Mucosa of descending colon (tissue), 3 donors: Measurements from ENCODE around the gene HARBI1. TPM values are rescaled to one million over a fixed set of nuclear protein-coding genes. Genes with fewer than 3 reads are reported as not detected.
A peak's percentile ranks its signal among the peaks of the same experiment; 100 is the strongest.
"Not testable (repeated sequence)": the region's sequence is repeated elsewhere in the genome, so short reads cannot be mapped to it uniquely, and the experiment has no call there.

ENCODE experiments used
- ATAC-seq: fragments of 200-7000 bp; cut with Tn5 transposase; one replicate; pipeline ENCODE4 v1.9.1; 2020; ENCODE audit warnings: mild to moderate bottlenecking, moderate library complexity
- DNase-seq, 3 donors: peaks; one replicate each; pipeline ENCODE4 v3.0.0-alpha.2; 2020
- H3K36me3 ChIP-seq: fragments of 200-600 bp; one replicate; pipeline ENCODE4 v1.8.0; 2021; ENCODE audit warnings: low read depth, mild to moderate bottlenecking
- H3K4me1 ChIP-seq: fragments of 200-600 bp; one replicate; pipeline ENCODE4 v1.8.0; 2021; ENCODE audit warnings: low read depth, mild to moderate bottlenecking
- H3K4me3 ChIP-seq: fragments of 200-600 bp; one replicate; pipeline ENCODE4 v1.8.0; 2021; ENCODE audit warnings: mild to moderate bottlenecking
- H3K9me3 ChIP-seq: fragments of 200-600 bp; one replicate; pipeline ENCODE4 v1.8.0; 2021; ENCODE audit warnings: mild to moderate bottlenecking
- intact Hi-C, 2 donors: fragments of 100-400 bp; cut with DNase I in 1 of 2; cut with micrococcal nuclease in 1 of 2; formaldehyde crosslinking; loops; one replicate each; pipeline versions ENCODE4 v1.11.0 to v1.11.1; 2022; cut with DNase I, micrococcal nuclease
- total RNA-seq, 3 donors: library from RNA; stranded (reverse); fragmentation: NEBNext Ultra II Directional in 2 of 3; extraction: Animal tissue kit (Norgen Biotek cat#: 25700) in 2 of 3; gene quantifications; one replicate each; pipeline versions ENCODE4 v1.2.1 to v1.2.4, GENCODE V29; 2021 to 2023
- TF ChIP-seq, protein P1 (sequence below): fragments of 200-600 bp; IDR thresholded peaks from one replicate; pipeline ENCODE4 v1.8.0; 2022; ENCODE audit warnings: antibody characterized with exemption, mild to moderate bottlenecking
- donor health status: DM: no; HTN: no; CAD: no; lungs with moderate emphysema.
- donor health status: DM: no; HTN: no; CAD: no.
- donor health status: DM: no; HTN: yes; CAD: no.

HARBI1 gene
- total RNA-seq, 3 donors from 2014 or later = 4.5 to 6.0 (median 5.7) TPM

DNA sequence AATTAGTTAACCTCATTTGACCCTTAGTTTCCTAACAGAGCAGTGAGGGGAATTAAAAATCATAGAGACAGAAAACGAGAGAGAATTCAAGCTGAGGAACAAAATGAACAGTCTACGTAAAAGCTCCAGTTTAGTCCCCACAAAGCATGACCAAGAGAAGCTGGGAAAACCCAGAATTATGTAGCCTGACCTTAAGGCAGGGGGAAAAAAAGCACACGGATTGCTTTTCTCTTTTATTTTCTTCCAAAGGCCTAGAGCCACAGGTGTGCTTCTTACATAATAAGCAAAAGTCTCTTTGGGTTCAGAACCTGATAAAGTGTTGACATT is 22.7 kb downstream of the HARBI1 start:
- no peaks in the 10 kb centered on the region for H3K9me3 ChIP-seq
- no peak for DNase-seq
- no peak overlapping the region for H3K4me3 ChIP-seq
- peaks cover 27% of the 10 kb centered on the region for H3K4me1 ChIP-seq
- H3K36me3 ChIP-seq = no peaks in the 10 kb centered on the region
- TF ChIP-seq, protein P1, sequence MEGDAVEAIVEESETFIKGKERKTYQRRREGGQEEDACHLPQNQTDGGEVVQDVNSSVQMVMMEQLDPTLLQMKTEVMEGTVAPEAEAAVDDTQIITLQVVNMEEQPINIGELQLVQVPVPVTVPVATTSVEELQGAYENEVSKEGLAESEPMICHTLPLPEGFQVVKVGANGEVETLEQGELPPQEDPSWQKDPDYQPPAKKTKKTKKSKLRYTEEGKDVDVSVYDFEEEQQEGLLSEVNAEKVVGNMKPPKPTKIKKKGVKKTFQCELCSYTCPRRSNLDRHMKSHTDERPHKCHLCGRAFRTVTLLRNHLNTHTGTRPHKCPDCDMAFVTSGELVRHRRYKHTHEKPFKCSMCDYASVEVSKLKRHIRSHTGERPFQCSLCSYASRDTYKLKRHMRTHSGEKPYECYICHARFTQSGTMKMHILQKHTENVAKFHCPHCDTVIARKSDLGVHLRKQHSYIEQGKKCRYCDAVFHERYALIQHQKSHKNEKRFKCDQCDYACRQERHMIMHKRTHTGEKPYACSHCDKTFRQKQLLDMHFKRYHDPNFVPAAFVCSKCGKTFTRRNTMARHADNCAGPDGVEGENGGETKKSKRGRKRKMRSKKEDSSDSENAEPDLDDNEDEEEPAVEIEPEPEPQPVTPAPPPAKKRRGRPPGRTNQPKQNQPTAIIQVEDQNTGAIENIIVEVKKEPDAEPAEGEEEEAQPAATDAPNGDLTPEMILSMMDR = no peak
- ATAC-seq = no peak
- intact Hi-C loops = loop anchor here in 1 of 2 donors (10.0 kb wide), 1 partner anchor 100 kb away; no protein-coding TSS in a partner anchor

DNA sequence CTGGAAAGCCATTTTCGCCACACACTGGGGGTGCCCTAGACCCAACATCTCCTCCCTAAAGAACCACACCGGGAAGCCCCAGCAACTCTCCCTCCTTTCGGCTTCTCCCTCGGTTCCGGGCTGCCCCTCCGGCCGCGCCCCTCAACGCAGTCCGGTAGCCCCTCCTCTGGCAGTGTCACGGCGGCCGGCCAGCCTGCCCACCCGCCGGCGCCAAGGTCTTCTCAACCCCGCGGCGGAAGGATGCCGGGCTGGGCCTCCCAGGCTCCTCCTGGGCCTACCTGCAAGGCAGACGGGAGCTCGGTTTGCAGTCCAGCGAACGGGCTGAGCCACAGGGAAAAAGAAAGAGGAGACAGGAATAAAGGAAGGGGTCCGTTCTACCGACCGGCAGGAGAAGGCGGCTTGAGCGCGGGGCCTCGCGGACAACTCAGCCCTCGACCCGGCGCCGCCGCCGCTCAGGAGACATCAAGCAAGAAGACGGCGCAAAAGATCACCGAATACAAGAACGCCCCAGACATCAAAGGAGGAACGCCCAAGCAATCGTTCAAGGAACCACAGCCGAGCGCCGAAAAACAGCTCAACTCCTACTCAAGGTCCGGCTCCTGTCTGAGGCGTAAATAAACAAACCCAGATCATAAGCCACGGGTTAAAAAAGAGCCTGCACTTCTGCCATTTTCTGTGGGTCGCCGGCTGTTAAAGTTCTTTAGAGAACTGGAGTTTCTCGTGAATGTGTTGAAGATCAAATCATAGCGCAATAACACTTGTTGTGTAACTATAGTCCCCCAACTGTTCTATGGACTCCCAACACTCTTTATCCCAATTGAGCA is 23.3 kb downstream of the HARBI1 start, which contains the start of gene AMBRA1:
Gene AMBRA1, minus strand, starts transcription at position 474 of the 824 bp plus-strand sequence. CDS start 45,643 bp downstream, outside the sequence.
- ATAC-seq = peak; percentile 98
- Histone ChIP-seq H3K9me3 (no peaks in the 10 kb centered on the region), H3K4me3 (peak within 1 kb of the TSS; percentile 91), H3K4me1 (peaks cover 27% of the 10 kb centered on the region), H3K36me3 (no peaks in the 10 kb centered on the region)
- intact Hi-C loops = loop anchor here in 1 of 2 donors (10.0 kb wide), 1 partner anchor 99 kb away; no protein-coding TSS in a partner anchor
- peak; percentile 86 to 97 (median 92) for DNase-seq
- TF ChIP-seq, protein P1 = no peak

- H3K36me3 ChIP-seq = no peaks in the 10 kb centered on the region
- TF ChIP-seq, protein P1 = no peak
- no peak overlapping the region for H3K4me3 ChIP-seq
- ATAC-seq (no peak), DNase-seq (no peak)
- intact Hi-C loops = loop anchor here in 1 of 2 donors (10.0 kb wide), 1 partner anchor 96 kb away; no protein-coding TSS in a partner anchor
- peaks cover 27% of the 10 kb centered on the region for H3K4me1 ChIP-seq
- no peaks in the 10 kb centered on the region for H3K9me3 ChIP-seq
These were observed 26.1 kb downstream of the HARBI1 start for GRCh38 chr11:46590740-46591605.

DNA sequence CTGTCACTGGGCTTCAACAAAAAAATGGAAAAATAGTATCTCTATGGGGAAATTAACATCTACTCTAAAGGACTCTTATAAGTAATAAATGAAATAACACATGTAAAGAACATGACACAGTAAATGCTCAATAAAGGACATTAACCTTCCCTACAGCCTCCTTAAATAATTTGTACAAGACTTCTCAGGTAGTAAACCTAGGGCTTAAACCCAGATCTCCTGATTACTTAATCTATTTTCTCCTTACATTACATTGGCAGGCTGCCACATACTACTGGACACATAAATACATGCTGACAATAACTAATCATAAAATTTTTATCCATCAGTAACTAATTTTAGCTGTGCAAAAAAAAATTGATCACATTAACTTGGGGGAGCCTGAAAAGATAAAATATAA is 28.1 kb downstream of the HARBI1 start:
- intact Hi-C loops = no loop called here
- Histone ChIP-seq H3K36me3 (no peaks in the 10 kb centered on the region), H3K4me3 (no peak overlapping the region), H3K9me3 (no peaks in the 10 kb centered on the region), H3K4me1 (peaks cover 21% of the 10 kb centered on the region)
- DNase-seq = no peak
- no peak for ATAC-seq
- TF ChIP-seq, protein P1 = no peak

DNA sequence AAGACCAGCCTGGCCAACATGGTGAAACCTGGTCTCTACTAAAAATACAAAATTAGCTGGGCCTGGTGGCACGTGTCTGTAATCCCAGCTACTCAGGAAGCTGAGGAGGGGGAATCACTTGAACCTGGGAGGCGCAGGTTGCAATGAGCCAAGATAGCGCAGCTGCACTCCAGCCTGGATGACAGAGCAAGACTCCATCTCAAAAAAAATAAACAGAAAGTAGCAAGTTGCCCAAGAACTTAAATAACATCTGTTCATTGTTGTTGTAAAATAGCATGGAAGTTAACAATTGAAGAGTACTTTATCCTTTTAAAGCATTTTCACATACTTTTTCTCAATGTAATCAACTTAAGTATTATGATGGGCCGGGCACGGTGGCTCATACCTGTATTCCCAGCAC is 28.9 kb downstream of the HARBI1 start:
- Histone ChIP-seq H3K4me3 (no peak overlapping the region), H3K4me1 (peaks cover 21% of the 10 kb centered on the region), H3K36me3 (no peaks in the 10 kb centered on the region), H3K9me3 (no peaks in the 10 kb centered on the region)
- intact Hi-C loops = no loop called here
- TF ChIP-seq, protein P1 = no peak
- ATAC-seq (no peak), DNase-seq (no peak)

DNA sequence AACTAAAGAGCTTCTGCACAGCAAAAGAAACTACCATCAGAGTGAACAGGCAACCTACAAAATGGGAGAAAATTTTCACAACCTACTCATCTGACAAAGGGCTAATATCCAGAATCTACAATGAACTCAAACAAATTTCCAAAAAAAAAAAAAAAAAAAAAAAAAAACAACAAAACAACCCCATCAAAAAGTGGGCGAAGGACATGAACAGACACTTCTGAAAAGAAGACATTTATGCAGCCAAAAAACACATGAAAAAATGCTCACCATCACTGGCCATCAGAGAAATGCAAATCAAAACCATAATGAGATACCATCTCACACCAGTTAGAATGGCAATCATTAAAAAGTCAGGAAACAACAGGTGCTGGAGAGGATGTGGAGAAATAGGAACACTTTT is 33.5 kb downstream of the HARBI1 start:
- ATAC-seq, intact Hi-C loops, H3K36me3 ChIP-seq: not testable (repeated sequence)

More for the DNA sequence above, 33.5 kb downstream of the HARBI1 start:
- DNase-seq, H3K9me3 ChIP-seq, H3K4me3 ChIP-seq: not testable (repeated sequence)
- H3K4me1 ChIP-seq = peaks cover 13% of the 10 kb centered on the region
